GM15510 (cell line): ENCODE measurements around the gene GNA15.

ENCODE experiments used
- POLR2A ChIP-seq: IDR thresholded peaks from 3 replicates; pipeline ENCODE4 v1.6.1; 2011; ENCODE audit warnings: borderline replicate concordance; ENCODE audit not compliant: insufficient read length; ENCODE audit errors: extremely low read depth

Gene GNA15

DNA sequence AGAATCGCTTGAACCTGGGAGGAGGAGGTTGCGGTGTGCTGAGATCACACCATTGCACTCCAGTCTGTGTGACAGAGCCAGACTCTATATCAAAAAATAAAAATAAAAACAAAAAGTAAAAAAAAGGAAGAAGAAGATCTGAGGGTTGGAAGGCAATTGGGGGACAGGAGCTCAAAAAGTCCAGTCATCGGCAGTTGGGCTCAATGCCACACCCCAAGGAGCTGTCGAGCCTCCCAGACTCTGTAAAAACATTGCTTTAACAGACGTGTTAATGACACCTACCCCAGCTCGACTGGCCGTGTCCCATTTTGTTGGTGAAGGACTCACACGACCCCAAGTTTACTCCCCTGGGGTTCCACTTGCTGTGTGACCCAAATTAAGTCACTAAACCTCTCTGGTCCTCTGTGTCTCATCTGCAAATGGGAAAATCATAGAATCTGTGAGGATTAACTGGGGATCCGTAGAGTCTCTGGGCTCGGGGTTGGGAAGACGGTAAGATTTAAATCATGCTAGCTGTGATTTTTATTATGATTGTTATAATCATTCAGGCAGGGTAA, 7.0 kb downstream of the GNA15 start:
- no peak for TF ChIP-seq POLR2A

DNA sequence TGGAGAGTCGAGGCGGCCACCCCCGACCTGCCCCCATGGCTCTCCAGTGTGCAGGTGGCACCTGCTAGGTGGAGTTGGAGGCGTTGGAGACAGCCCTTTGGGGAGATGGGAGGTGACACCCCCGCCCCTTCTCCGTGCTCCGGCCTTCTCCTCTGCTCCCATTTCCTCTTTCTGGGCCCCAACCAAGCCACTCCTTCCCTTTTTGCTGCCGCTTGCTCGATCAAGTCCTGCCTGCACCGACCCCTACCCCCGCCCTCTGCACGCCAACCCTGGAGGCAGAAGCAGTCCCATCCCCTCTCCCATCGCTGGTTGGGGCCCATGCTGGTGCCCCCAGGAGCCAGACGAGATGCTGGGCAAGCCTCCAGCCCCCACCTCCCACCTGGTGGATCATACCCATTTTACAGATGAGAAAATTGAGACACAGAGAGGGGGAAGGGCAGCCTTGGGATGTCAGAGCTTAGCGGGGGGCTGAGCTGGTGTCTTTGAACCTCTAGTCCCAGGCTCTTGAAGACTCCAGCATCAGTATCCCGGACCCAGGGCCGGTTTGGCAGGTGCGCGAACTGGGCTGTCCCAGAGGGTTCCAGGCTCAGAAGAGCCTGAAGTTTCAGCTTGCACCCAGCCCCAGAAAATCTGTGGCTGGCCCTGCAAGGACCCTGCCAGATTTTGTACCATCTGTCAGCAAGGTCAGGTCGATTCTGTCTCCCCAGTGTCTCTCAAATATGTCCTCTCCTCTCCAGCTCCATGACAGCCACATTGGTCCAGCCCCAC, 10.3 kb downstream of the GNA15 start:
- TF ChIP-seq POLR2A: no peak

DNA sequence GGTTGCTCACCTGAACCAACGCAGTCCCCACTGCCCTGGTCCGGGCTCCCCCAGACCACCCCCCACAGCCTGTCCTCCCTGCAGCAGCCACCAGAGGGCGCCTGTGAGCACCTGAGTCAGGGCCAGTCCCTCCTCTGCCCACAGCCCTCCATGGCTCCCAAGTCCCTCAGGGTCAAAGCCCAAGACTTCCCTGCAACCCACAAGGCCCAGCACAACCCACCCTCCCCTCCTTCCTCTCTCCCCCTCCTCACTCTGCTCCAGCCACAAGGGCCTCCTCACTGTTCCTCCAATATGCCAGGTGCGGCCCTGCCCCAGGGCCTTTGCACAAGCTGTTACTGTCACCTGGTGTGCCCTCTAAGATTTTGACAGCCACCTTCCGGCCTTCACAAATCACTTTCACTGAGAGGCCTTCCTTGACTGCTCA, 10.9 kb downstream of the GNA15 start:
- no peak for TF ChIP-seq POLR2A

DNA sequence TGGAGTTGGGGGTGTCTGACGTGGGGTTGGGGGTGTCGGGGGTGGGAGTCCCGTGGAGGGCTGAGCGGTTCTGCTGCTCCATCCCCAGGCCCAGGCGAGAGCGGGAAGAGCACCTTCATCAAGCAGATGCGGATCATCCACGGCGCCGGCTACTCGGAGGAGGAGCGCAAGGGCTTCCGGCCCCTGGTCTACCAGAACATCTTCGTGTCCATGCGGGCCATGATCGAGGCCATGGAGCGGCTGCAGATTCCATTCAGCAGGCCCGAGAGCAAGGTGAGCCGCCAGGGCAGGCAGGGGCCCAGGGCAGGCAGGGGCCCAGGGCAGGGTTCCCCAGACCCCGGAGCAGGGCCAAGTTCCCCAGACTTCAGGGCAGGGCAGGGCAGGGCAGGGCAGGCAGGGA, 12.7 kb downstream of the GNA15 start:
- TF ChIP-seq POLR2A: no peak

- TF ChIP-seq POLR2A: no peak
Measured at GRCh38 chr19:3149089-3149488, 13.3 kb downstream of the GNA15 start.

- TF ChIP-seq POLR2A: no peak
Measured at GRCh38 chr19:3149526-3150505, 14.0 kb downstream of the GNA15 start.

- TF ChIP-seq POLR2A: no peak
Measured at GRCh38 chr19:3150739-3151329, 15.0 kb downstream of the GNA15 start.

DNA sequence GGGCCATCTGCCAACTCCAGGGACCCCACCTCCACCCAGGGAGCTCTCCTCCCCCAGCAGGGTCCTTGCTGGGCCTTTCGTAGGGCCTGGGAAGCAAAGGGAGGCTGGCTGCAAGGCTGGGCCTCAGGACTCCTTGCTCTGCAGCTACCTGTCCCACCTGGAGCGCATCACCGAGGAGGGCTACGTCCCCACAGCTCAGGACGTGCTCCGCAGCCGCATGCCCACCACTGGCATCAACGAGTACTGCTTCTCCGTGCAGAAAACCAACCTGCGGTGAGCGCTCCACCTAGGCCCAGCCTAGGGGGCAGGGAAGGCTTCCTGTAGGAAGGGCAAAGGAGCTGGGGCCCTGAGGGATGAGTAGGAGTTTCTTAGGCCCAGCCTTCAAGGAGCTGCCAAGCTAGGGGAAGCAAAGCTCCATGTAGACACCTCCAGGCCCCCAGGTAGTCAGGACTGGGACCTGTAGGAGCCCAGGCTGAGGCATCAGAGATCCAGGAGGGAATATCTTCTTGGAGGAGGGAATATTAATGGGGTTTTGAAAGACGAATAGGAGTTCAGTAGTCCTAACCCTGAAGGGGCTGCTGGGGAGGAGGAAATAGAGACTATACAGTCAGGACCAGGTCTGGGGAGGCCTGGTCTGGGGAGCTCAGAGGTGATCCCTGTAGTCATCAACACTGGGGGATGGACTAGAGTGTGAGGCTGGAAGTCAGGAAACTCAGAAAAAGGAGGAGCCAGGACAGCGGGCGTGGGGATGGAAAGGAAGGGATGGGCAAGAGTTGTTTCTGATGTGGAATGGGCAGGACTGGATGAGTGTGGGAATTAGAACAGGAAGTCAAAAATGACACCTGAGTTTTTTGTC, 16.0 kb downstream of the GNA15 start:
- TF ChIP-seq POLR2A: no peak

- TF ChIP-seq POLR2A: no peak
Measured at GRCh38 chr19:3152419-3152780, 16.6 kb downstream of the GNA15 start.

DNA sequence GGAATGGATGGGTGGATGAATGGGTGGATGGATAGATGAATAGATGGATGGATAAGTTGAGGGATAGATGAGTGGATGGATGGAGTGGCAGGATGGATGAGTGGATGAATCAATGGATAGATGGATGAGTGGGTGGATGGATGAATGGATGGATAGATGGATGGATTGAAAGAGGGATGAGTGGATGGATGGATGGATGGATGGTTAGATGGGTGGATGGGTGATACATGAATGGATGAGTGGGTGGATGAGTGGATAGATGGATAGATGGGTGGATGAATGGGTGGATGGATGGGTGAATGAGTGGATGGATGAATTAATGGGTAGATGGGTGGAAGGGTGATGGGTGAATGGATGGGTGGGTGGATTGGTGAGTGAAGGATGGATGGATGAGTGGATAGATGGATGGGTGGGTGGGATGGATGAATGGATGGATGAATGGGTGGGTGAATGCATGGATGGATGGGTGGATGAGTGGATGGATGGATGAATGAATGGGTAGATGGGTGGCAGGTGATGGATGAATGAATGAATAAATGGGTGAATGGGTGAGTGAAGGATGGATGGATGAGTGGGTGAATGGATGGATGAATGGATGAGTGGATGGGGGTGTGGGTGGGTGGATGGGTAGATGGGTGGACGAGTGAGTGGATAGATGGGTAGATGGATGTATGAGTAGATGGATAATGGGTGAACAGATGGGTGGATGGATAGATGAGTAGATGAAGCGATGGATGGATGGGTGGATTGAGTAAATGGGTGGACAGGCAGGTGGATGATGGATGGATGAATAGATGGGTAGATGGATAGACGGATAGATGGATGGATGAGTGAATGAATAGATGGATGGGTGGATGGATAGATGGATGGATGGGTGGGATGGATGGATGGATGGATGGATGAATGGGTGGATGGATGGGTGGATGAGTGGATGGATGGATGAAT, 17.7 kb downstream of the GNA15 start:
- no peak for TF ChIP-seq POLR2A

GRCh38 chr19:3154957-3155736, 19.3 kb downstream of the GNA15 start:
- TF ChIP-seq POLR2A: peak; percentile 51
